NCI-H524 (cell line): ENCODE measurements around the gene TCEA2.
A peak's percentile ranks its signal among the peaks of the same experiment; 100 is the strongest.

Experiments
- DNase-seq, 2 experiments: peaks; one replicate each; lab custom pipeline; 2025; lab: John Stamatoyannopoulos, UW

TCEA2 gene

DNA sequence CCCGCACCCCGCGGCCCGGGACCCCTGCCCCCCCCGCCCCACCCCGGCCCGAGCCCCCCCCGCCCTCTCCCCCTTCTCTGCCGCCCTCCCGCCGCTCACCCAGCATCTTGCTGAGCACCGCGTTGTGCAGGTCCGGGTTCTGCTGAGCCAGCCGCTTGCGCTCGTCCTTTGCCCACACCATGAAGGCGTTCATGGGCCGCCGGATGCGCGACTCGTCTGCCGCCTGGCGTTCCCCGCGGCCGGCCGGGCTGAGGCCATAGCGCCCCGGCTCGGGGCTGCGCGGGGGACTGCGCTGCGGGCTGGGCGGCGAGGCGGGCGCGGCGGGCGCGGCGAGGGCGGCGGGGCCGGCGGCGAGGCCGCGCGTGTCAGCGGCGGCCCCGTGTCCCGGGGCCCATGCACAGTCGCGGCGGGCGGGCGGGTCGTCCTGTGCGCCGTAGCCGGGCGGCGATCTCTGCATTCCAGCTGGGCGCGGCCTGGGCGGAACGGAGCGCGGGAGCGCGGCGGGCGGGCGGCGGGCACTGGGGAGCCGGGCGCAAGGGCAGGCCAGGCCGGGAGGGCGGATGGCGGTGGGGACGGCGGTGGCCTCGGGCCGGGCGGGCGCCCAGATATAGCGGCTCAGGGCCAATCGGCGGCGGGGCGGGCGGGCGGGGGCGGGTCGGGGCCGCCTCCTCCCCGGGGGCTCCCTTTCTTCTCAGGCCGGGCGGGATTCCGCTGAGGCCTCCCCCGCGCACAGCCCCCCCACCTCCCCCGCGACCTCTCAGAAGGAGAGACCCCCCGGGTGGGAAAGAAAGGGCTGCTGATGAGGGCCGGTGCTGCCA, 13.7 kb upstream of the TCEA2 start, which contains the start of gene SOX18:
Gene SOX18 (minus strand): TSS at position 580 of the 818 bp plus-strand sequence. CDS start 123 bp downstream, at position 457.
- peak in 1 of 2 experiments; percentile 29 for DNase-seq

- no peak for DNase-seq
Measured at GRCh38 chr20:64049878-64050260, 13.1 kb upstream of the TCEA2 start.

- no peak for DNase-seq
Measured at GRCh38 chr20:64050261-64051032, 12.6 kb upstream of the TCEA2 start.

DNA sequence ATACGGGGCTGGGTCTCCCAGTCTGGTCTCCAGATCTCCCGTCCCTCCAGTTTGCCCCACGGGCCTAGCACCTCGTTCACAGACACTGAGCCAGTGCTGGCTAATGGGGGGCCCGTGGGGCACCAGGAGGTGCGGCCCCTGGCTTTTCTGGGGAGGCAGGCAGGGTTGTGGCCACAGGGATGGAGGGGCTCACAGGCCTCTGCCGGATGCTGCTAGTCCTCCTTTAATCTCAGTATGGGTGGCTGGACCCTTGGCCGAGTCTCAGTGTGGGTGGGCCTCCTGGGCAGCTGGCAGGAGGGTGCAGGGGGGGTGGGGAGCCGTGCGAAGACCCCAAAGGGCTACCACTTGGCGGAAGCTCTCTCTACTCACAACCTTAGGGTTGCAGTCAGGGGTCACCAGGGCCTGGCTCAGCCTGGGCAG, 12.0 kb upstream of the TCEA2 start:
- no peak for DNase-seq

DNA sequence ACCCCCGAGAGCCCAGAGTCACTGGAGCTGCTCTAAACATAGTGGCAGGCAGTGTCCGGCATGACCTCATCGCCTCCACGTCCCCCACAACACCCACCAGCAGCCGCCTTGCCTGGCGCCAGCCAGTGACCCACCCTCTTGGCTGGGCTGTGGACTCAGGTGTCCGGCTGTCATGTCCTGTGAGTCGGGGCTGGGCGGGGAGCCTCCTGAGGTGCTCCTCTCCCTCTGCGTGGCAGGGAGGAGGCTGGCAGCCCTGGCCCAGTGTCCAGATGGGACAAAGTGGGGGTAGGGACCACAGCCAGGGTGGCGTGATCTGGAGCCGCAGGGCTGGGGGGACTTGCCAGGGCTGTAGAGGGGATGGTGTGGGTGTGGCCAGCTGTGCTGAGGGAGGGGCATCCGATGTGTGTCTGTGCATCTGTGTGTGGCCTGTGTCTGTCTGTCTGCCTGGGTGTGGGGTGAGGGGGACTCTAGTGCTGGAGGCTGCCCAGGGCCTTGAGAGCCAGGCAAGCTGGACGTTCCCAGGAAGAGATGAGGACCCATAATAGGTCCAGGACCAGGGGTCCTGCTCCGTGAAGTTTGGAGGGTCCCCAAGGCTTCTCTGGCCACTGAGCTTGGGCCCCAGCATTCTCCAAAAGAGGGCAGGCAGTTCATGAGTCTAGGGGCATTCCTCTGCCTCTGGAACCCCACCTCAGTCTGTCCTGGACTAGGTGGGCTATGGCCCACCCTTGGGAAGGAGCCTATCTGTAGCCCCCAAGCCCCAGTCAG, 11.3 kb upstream of the TCEA2 start:
- DNase-seq: no peak

GRCh38 chr20:64052326-64052722, 10.7 kb upstream of the TCEA2 start:
- no peak for DNase-seq

DNA sequence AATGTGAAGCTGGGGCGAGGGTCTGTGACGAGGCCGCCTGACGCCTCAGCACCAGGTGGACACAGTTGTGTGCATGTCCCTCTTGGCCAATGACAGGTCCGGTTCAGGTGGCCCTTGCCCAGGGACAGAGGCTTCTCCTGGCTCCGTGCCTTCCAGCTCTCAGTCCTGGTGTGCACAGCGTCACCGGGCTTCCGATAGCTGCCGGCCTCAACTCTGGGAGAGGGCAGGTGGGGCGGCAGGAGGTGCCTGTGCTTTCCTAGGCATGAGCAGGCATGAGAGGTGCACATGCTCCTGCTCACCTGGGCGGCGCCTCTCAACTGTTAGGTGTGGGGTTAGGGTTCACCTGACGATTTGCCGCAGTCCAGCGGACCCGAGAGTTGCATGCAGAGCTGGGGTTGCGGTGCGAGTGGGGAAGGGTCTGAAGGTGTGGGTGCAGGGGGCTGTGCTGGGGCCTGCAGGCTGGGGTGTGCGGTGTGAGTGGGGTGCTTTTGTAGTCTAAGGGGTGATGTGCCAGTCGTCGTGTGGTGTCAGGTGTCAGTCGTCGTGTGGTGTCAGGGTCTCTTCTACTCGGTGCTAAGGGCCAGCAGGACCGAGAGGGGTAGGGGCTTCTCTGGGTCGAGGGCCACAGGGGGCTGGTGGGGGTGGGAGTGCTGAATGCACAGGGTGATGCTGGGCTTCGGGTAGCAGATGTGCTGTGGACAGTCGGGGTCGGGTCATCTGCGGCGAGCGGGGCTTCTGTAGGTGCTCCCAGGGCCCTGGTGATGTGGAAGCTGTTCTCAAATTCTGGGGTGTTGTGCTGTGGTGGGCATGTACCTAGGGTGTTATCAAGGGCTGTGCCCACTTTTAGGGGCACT, 9.8 kb upstream of the TCEA2 start:
- DNase-seq: no peak

- DNase-seq: peak in 1 of 2 experiments; percentile 56
Measured at GRCh38 chr20:64053841-64054661, 8.9 kb upstream of the TCEA2 start.

GRCh38 chr20:64055396-64055892, 7.6 kb upstream of the TCEA2 start:
- DNase-seq: peak in 1 of 2 experiments; percentile 15

- no peak for DNase-seq
Measured at GRCh38 chr20:64055893-64056638, 6.9 kb upstream of the TCEA2 start.

DNA sequence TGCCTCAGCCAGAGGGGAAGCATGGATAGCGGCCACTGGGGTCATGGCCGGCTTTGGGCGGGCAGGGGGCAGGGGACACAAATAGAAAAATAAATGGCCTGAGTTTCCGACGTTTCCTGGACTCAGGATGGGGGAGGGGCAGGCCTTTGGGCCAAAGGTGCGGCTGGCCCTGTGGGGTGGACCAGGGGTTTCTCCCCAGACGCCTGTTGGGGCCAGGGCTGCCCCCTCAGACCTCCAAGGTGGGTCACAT, 6.4 kb upstream of the TCEA2 start:
- DNase-seq: no peak

DNA sequence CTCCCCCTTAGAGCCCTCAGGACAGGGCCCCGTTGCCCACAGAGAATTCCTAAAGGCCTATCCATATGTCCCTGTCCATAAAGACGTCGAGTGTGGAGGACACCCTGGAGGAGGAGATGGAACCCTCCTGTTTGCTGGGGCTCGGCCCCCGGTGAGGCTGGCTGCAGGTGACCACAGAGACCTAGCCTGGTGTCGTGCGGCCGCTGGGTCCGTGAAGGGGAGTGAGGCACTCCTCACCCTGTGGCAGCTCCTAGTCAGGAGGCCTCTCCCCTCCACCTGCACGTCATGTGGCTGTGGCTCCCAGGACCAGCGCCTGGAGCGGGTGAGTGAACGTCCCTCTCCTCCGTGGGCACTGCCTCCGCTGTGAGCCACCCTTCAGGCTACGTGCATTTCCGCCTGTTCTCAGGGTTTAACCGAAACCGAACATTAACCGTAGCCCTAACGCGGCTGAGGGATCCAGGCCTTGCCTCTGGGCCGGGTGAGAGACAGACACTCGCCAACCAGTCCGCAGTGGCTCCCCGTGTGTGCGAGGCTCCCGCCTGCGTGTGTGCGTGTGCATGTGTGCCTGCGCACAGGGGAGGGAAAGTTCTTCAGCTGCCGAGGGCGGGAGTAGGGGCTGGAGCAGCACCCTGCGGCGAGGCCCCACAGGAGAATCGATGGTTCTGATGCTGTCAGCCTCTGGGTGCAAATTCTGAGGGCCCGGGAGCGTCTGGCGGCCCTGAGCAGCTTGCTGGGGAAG, 5.9 kb upstream of the TCEA2 start:
- DNase-seq: no peak

DNA sequence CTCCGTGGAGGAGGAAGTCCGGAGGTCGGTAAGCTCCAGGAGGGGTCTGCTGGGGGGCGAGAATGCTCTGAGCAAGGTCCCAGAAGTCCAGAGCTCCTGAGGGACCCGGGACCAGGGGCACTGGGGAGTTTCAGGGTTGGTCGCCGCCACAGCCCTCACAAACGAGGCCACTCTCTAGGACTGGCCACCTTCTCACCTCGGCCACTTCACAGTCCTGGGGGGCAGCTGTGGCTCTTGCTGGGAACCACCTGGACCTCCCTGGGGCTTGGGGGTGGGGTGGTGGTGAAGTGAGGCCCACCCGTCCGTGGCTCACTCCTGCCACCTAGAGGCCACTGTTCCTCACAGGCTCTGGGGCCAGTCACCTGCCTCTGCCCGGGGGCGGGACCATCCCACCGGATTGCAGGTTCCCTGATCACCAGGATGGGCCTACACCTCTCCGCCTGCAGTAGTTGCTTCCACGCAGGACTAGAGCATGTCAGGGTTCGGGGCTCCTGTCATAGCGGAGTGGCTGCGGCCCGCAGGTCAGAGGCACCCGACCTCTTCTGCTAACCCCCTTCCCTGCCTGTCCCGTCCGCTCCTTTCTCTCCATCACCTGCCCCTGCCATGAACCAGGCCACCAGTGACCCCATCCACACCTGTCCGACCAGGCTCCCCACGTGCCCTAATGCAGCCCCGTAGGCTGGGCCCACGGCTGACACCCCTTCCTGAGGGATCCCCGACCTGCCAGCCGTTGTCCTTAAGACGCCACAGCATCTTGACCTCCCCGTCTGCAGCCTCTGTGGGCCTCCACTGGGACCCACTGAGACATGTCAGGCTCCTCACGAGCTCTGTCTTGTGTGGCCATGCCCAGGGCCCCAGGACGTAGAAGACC, 5.1 kb upstream of the TCEA2 start:
- peak; percentile 43 to 52 for DNase-seq

DNA sequence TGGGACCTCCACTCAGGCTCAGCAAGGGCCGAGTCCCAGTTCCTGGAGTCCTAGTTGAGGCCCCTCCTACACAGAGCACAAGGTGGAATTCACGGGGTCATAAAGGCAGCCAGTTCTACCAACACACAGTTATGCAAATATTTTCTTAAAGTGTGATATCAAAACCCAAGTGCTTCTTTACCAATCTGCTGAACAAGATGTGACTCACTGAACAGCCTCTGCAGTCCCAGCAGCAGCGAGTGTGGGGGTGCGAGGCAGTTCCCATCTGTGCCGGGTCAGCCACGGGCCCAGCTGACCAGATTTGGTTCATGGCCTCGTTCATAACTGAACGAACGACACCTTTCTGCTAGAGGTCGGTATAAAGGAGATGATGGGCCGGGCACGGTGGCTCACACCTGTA, 4.5 kb upstream of the TCEA2 start:
- DNase-seq: no peak

GRCh38 chr20:64062276-64062595, 762 bp upstream of the TCEA2 start:
- no peak for DNase-seq

GRCh38 chr20:64063389-64064144, 569 bp downstream of the TCEA2 start:
- no peak for DNase-seq

- DNase-seq: no peak
Measured at GRCh38 chr20:64064145-64064698, 1.2 kb downstream of the TCEA2 start.
